HepG2 (cell line): ENCODE measurements around the gene TOMM22. TPM values are rescaled to one million over a fixed set of nuclear protein-coding genes. Genes with fewer than 3 reads are reported as not detected.

Source experiments
- CBX5 ChIP-seq: sonication (generic); formaldehyde crosslinking; IDR thresholded peaks from 2 replicates; pipeline ENCODE4 v1.4.0; 2020; ENCODE audit warnings: missing genetic modification reagents, borderline replicate concordance
- FOXM1 ChIP-seq: sonication (generic); formaldehyde crosslinking; IDR thresholded peaks from 2 replicates; pipeline ENCODE4 v1.5.0; 2020; ENCODE audit warnings: missing genetic modification reagents
- HOMEZ ChIP-seq: IDR thresholded peaks from 2 replicates; pipeline ENCODE4 v1.6.1; 2016; ENCODE audit warnings: low read depth
- KMT2B ChIP-seq: IDR thresholded peaks from 2 replicates; pipeline ENCODE4 v1.6.1; 2016; ENCODE audit warnings: missing genetic modification reagents, missing compliant biosample characterization
- MXD3 ChIP-seq: IDR thresholded peaks from 2 replicates; pipeline ENCODE4 v1.6.1; 2016; ENCODE audit warnings: mild to moderate bottlenecking, missing biosample characterization, missing genetic modification reagents
- NCOR1 ChIP-seq: fragments of 200-600 bp; sonication (generic); IDR thresholded peaks from 2 replicates; pipeline ENCODE4 v1.7.0; 2017; ENCODE audit warnings: antibody characterized with exemption, low read length, borderline replicate concordance
- NR2C2 ChIP-seq: sonication (generic); formaldehyde crosslinking; IDR thresholded peaks from 2 replicates; pipeline ENCODE4 v1.4.0; 2020; ENCODE audit warnings: missing genetic modification reagents, mild to moderate bottlenecking, moderate library complexity, borderline replicate concordance
- RELA ChIP-seq: sonication (generic); formaldehyde crosslinking; IDR thresholded peaks from 2 replicates; pipeline ENCODE4 v1.4.0; 2020; ENCODE audit warnings: missing genetic modification reagents
- ZBTB44 ChIP-seq: sonication (generic); formaldehyde crosslinking; IDR thresholded peaks from 2 replicates; pipeline ENCODE4 v1.4.0; 2020; ENCODE audit warnings: missing genetic modification reagents
- ZNF343 ChIP-seq: sonication (generic); formaldehyde crosslinking; IDR thresholded peaks from 2 replicates; pipeline ENCODE4 v1.4.0; 2020; ENCODE audit warnings: mild to moderate bottlenecking, missing genetic modification reagents
- ZNF432 ChIP-seq: sonication (generic); formaldehyde crosslinking; IDR thresholded peaks from 2 replicates; pipeline ENCODE4 v1.5.0; 2020; ENCODE audit warnings: missing genetic modification reagents, mild to moderate bottlenecking, borderline replicate concordance
- ZNF530 ChIP-seq: sonication (generic); formaldehyde crosslinking; IDR thresholded peaks from 2 replicates; pipeline ENCODE4 v1.5.0; 2020; ENCODE audit warnings: low read depth, mild to moderate bottlenecking, missing genetic modification reagents
- ZNF550 ChIP-seq: sonication (generic); formaldehyde crosslinking; IDR thresholded peaks from 2 replicates; pipeline ENCODE4 v1.4.0; 2020; ENCODE audit warnings: mild to moderate bottlenecking, missing genetic modification reagents, borderline replicate concordance
- ZNF615 ChIP-seq: sonication (generic); formaldehyde crosslinking; IDR thresholded peaks from 2 replicates; pipeline ENCODE4 v1.5.0; 2020; ENCODE audit warnings: mild to moderate bottlenecking, missing genetic modification reagents, borderline replicate concordance
- ZNF737 ChIP-seq: sonication (generic); formaldehyde crosslinking; IDR thresholded peaks from 2 replicates; pipeline ENCODE4 v1.5.0; 2020; ENCODE audit warnings: missing genetic modification reagents, mild to moderate bottlenecking, borderline replicate concordance
- polyA plus RNA-seq, 8 experiments: library from polyadenylated mRNA; depleted of rRNA in 3 of 8; stranded (reverse) in 7 of 8; unstranded in 1 of 8; fragments of >200 nt; fragmentation: Illumina TruSeq in 4 of 8; extraction: Trizol in 4 of 8; gene quantifications; 2 replicates each; pipeline versions ENCODE4 v1.2.1 to v1.2.3, GENCODE V29; 2011 to 2016; ENCODE audit warnings: low read depth in 4 of 8, missing spikeins in 1 of 8, mixed read lengths in 1 of 8; ENCODE audit not compliant: insufficient read depth in 1 of 8
- total RNA-seq, 5 experiments: library from RNA; depleted of rRNA; stranded (reverse); fragments of >200 nt; fragmentation: Illumina TruSeq; extraction: Trizol; gene quantifications; 2 replicates each; pipeline ENCODE4 v1.2.3, GENCODE V29; 2016; ENCODE audit warnings: low read depth in 1 of 5

Gene TOMM22
- total and polyA plus RNA-seq, 2 of the 13 experiments (the other 11 are each of a cell fraction or from before 2014, with no cell fraction given) = 46.9 to 118 TPM

- TF ChIP-seq ZNF615 (CRISPR knock-in tag) = no peak
- TF ChIP-seq CBX5 (CRISPR knock-in tag) = no peak
- TF ChIP-seq ZNF737 (CRISPR knock-in tag) = no peak
- TF ChIP-seq ZNF530 = no peak
- no peak for TF ChIP-seq RELA (CRISPR knock-in tag)
- peak; percentile 54; the same call in 1 of the 2 replicates for TF ChIP-seq ZNF343
- no peak for TF ChIP-seq FOXM1 (CRISPR knock-in tag)
- TF ChIP-seq NCOR1 = no peak
- no peak for TF ChIP-seq HOMEZ (CRISPR knock-in tag)
- TF ChIP-seq NR2C2 (CRISPR knock-in tag) = peak; percentile 24
- TF ChIP-seq ZNF432 (CRISPR knock-in tag) = no peak
- TF ChIP-seq ZNF550 (CRISPR knock-in tag) = no peak
- no peak for TF ChIP-seq MXD3 (CRISPR knock-in tag)
- TF ChIP-seq KMT2B (CRISPR knock-in tag) = no peak; the same call in 1 of the 2 replicates
- no peak for TF ChIP-seq ZBTB44 (CRISPR knock-in tag)
These were observed 25.3 kb upstream of the TOMM22 start, which contains the start of the genes CBY1 and FAM227A (continued) for GRCh38 chr22:38656256-38657044.
